Epithelial cell of esophagus (primary cell): Measurements from ENCODE around the gene HECTD4.
"Not testable (repeated sequence)": the region's sequence is repeated elsewhere in the genome, so short reads cannot be mapped to it uniquely, and the experiment has no call there.

Experiments
- DNase-seq: peaks from one replicate; pipeline ENCODE4 v3.0.0; 2010; ENCODE audit warnings: low read depth
- H3K4me3 ChIP-seq: 2 replicates; pipeline ENCODE4 v1.5.1; 2011; ENCODE audit warnings: mild to moderate bottlenecking, low read length, control low read depth
- TF ChIP-seq, protein P1 (sequence below): IDR thresholded peaks from 2 replicates; pipeline ENCODE4 v1.5.1; 2011; ENCODE audit warnings: low read depth, mild to moderate bottlenecking, low read length, control low read depth, inconsistent platforms; ENCODE audit not compliant: insufficient read depth; ENCODE audit errors: missing control alignments

HECTD4 gene

DNA sequence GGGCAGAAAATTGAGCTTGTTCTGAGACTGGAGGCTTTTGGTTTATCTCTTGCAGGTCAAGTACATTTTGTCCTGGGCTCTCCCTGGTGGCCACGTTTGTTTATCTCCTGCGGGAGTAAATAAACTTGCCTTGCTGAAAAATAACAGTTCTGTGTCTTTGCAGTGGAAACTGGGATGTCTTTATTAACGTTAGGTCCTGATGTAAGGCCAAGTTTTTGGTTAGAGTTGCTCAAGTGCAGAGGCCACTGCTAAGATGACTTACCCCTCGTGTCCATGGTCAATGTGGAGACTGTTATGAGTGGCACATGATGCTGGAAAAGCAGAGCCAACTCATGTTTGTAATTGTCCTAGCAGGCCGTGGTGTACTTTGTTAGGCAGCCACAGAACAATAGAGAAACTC lies 40.3 kb upstream of the HECTD4 start:
- DNase-seq: no peak
- H3K4me3 ChIP-seq: no peak overlapping the region
- TF ChIP-seq, protein P1, sequence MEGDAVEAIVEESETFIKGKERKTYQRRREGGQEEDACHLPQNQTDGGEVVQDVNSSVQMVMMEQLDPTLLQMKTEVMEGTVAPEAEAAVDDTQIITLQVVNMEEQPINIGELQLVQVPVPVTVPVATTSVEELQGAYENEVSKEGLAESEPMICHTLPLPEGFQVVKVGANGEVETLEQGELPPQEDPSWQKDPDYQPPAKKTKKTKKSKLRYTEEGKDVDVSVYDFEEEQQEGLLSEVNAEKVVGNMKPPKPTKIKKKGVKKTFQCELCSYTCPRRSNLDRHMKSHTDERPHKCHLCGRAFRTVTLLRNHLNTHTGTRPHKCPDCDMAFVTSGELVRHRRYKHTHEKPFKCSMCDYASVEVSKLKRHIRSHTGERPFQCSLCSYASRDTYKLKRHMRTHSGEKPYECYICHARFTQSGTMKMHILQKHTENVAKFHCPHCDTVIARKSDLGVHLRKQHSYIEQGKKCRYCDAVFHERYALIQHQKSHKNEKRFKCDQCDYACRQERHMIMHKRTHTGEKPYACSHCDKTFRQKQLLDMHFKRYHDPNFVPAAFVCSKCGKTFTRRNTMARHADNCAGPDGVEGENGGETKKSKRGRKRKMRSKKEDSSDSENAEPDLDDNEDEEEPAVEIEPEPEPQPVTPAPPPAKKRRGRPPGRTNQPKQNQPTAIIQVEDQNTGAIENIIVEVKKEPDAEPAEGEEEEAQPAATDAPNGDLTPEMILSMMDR: no peak

DNA sequence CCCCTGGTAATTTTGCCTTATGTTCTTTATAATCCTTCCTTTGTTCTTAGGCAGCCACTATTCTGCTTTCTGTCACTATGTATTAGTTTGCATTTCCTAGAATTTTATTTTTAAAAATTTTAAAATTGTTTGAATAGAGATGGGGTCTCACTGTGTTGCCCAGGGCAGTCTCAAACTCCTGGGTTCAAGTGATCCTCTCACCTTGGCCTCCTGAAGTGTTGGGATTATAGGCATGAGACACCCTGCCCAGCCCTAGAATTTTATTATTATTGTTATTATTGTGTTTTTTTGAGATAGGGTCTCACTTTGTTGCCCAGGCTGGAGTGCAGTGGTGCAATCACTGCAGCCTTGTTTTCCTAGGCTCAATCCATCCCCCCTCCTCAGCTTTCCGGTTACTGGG lies 39.1 kb upstream of the HECTD4 start:
- DNase-seq: no peak
- TF ChIP-seq, protein P1: no peak
- H3K4me3 ChIP-seq: no peak overlapping the region

DNA sequence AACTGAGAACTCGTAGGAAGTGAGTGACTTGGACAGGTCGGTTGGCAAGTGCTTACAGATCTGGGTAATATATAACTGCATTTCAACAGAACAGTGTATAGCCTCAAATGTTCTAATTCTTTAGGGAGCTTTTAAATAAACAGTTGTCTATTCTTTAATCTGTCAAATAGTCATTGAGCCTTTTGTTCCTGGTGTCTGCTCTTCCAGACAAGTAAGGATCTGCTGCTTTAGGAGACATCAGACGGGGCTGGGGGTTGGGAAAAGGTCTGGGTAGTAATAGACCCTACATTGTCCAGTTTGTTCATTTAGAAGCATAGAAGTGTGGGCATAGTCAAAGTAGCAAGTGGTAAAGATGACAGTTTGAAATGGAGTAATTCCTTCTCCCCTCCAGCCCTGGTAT lies 38.5 kb upstream of the HECTD4 start:
- TF ChIP-seq, protein P1: no peak
- no peak overlapping the region for H3K4me3 ChIP-seq
- DNase-seq: no peak

DNA sequence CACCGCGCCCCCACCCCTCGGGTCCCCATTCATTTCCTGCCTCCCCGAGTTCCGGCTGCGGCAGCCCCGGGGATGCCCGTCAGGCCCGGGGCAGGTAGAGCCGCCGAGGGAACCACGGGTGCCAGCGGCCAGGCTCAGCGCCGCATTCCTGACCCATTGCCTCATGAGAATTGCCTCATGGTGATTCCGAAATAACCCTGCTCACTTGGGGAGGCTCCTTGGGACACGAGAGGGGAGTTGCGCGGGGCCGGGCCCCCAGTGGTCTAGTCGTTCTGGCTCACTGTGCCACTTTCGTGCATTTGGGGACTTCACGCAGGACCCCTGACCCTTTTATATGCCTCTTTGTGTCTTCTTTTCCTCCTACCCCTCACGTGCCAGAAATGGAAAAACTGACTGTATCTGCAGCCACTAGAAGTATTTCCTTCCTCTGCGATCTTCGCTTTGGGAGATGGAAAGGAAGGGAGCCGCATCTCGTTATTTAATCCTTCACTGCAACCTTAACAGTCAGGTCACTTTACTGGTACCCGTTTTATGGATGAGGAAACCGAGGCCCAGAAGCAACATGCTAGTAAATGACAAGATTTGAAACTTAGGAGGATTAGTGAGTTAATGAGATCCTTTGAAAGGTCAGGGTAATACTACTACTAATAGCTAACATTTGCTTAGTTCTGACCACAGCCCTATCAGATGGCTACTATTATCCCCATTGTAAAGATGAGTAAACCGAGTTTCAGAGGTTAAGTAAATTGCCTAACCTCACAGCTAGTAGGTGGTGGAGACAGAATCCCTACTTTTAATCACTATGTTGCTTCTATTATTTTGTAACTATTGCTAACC lies 37.3 kb upstream of the HECTD4 start:
- peak overlapping the region; percentile 91 for H3K4me3 ChIP-seq
- TF ChIP-seq, protein P1: no peak
- peak; percentile 92 for DNase-seq

DNA sequence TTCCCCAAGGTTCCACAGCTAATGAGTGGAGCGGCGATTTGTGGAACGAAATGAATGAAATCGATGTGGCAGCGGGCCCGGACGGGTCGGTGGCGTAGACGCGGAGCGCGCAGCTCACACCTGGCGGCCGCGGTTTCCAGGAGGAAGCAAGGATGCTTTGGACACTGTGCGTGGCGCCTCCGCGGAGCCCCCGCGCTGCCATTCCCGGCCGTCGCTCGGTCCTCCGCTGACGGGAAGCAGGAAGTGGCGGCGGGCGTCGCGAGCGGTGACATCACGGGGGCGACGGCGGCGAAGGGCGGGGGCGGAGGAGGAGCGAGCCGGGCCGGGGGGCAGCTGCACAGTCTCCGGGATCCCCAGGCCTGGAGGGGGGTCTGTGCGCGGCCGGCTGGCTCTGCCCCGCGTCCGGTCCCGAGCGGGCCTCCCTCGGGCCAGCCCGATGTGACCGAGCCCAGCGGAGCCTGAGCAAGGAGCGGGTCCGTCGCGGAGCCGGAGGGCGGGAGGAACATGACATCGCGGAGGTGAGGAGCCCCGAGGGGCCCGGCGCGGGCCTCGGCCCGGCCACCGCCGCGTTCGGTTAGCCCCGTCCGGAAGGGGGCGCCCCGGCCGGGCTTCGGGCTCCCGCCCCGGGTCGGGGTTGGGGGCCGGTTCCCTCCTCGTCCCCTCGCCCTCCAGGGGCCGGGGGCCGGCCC lies 36.5 kb upstream of the HECTD4 start, which contains the start of gene PTPN11:
TSS of gene PTPN11 (plus strand) at position 340 of the 689 bp plus-strand sequence. CDS start at position 505, 165 bp downstream.
- TF ChIP-seq, protein P1: no peak
- peak; percentile 89 for DNase-seq
- H3K4me3 ChIP-seq: peak within 1 kb of the TSS; percentile 91

DNA sequence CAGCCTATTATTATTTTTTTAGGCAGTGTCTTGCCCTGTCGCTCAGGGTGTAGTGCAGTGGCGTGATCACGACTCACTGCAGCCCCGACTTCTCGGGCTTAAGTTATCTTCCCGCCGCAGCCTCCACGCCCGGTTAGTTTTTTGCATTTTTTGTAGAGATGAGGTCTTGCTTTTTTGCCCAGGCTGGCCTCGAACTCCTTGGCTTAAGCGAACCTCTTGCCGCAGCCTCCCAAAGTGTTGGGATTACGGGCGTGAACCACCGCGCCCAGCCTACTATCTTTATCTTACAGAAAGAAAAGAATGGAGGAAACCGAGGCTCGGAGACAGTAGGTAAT lies 36.0 kb upstream of the HECTD4 start:
- DNase-seq: no peak
- TF ChIP-seq, protein P1: no peak
- H3K4me3 ChIP-seq: peak overlapping the region; percentile 91

DNA sequence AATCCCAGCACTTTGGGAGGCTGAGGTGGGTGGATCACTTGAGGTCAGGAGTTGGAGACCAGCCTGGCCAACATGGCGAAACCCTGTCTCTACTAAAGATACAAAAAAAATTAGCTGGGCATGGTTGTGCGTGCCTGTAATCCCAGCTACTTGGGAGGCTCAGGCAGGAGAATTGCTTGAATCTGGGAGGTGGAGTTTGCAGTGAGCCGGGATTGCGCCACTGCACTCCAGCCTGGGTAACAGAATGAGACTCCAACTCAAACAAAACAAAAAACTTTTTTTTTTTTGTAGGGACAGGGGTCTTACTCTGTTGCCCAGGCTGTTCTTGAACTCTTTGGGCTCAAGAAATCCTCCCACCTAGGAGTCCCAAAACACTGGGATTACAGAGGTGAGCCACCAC lies 33.2 kb upstream of the HECTD4 start:
- not testable (repeated sequence) for H3K4me3 ChIP-seq, DNase-seq
